Large intestine (tissue), 3 donors: ENCODE measurements around the gene PRKCD. TPM values are rescaled to one million over a fixed set of nuclear protein-coding genes. Genes with fewer than 3 reads are reported as not detected.

Source experiments
- DNase-seq, 2 donors: peaks; one replicate each; pipeline versions ENCODE4 v3.0.0 to v3.0.0-alpha.2; 2013
- H3K27ac ChIP-seq: one replicate; pipeline ENCODE4 v1.5.1; 2013; ENCODE audit warnings: low read length
- H3K27me3 ChIP-seq: 2 replicates; pipeline ENCODE4 v1.6.1; 2013; ENCODE audit warnings: low read length; ENCODE audit not compliant: control insufficient read depth, insufficient read depth
- H3K36me3 ChIP-seq: 2 replicates; pipeline ENCODE4 v1.6.1; 2013; ENCODE audit warnings: low read length; ENCODE audit not compliant: control insufficient read depth, insufficient read depth
- H3K4me1 ChIP-seq: one replicate; pipeline ENCODE4 v1.6.1; 2013; ENCODE audit warnings: low read length; ENCODE audit not compliant: control insufficient read depth, insufficient read depth
- H3K4me3 ChIP-seq: one replicate; pipeline ENCODE4 v1.5.1; 2013; ENCODE audit warnings: low read length
- H3K9me3 ChIP-seq: one replicate; pipeline ENCODE4 v1.6.1; 2013; ENCODE audit warnings: mild to moderate bottlenecking, low read depth, low read length, moderate library complexity; ENCODE audit not compliant: control insufficient read depth
- WGBS: methylation state at CpG from one replicate; pipeline ENCODE4 v1.1.5; 2013; ENCODE audit warnings: low lambda C conversion rate; ENCODE audit not compliant: insufficient coverage; 5-methylcytosine and 5-hydroxymethylcytosine counted together
- polyA plus RNA-seq: library from polyadenylated mRNA; unstranded; fragments of 120-200 nt; gene quantifications from one replicate; pipeline ENCODE4 v1.2.1, GENCODE V29; 2013

PRKCD gene
- polyA plus RNA-seq, 1 donor, result 37.0 TPM

- Histone ChIP-seq H3K27me3 (peaks cover 9% of the 10 kb centered on the region), H3K4me3 (no peak overlapping the region), H3K4me1 (peaks cover 63% of the 10 kb centered on the region), H3K9me3 (peaks cover 2% of the 10 kb centered on the region), H3K27ac (peak overlapping the region; percentile 39), H3K36me3 (no peaks in the 10 kb centered on the region)
- WGBS, result no CpG with 5 or more reads among the region's 36 CpGs
- DNase-seq, result peak; percentile 61 to 79
These were observed 4.6 kb upstream of the PRKCD start for GRCh38 chr3:53156368-53156834.

- peaks cover 66% of the 10 kb centered on the region for H3K4me1 ChIP-seq
- no peaks in the 10 kb centered on the region for H3K36me3 ChIP-seq
- peaks cover 2% of the 10 kb centered on the region for H3K9me3 ChIP-seq
- peak overlapping the region; percentile 75 for H3K27ac ChIP-seq
- no CpG with 5 or more reads among the region's 3 CpGs for WGBS
- H3K4me3 ChIP-seq, result no peak overlapping the region
- peak in 1 of 2 donors; percentile 20 for DNase-seq
- H3K27me3 ChIP-seq, result peaks cover 9% of the 10 kb centered on the region
These were observed 2.9 kb upstream of the PRKCD start for GRCh38 chr3:53157974-53158580.

GRCh38 chr3:53158765-53159155, 2.2 kb upstream of the PRKCD start:
- Histone ChIP-seq H3K4me1 (peaks cover 71% of the 10 kb centered on the region), H3K36me3 (no peaks in the 10 kb centered on the region), H3K27ac (peak overlapping the region; percentile 75), H3K9me3 (peaks cover 2% of the 10 kb centered on the region), H3K4me3 (no peak overlapping the region), H3K27me3 (peaks cover 9% of the 10 kb centered on the region)
- no CpG with 5 or more reads among the region's 2 CpGs for WGBS
- DNase-seq, result no peak

GRCh38 chr3:53159156-53160060, 1.6 kb upstream of the PRKCD start:
- H3K27me3 ChIP-seq, result peaks cover 9% of the 10 kb centered on the region
- H3K9me3 ChIP-seq, result peaks cover 2% of the 10 kb centered on the region
- DNase-seq, result peak; percentile 95 to 98
- peaks cover 73% of the 10 kb centered on the region for H3K4me1 ChIP-seq
- WGBS, result no CpG with 5 or more reads among the region's 9 CpGs
- H3K27ac ChIP-seq, result peak overlapping the region; percentile 93
- H3K4me3 ChIP-seq, result no peak overlapping the region
- no peaks in the 10 kb centered on the region for H3K36me3 ChIP-seq

GRCh38 chr3:53160061-53160659, 849 bp upstream of the PRKCD start:
- no CpG with 5 or more reads among the region's 4 CpGs for WGBS
- H3K36me3 ChIP-seq, result peaks cover 6% of the 10 kb centered on the region
- H3K9me3 ChIP-seq, result peaks cover 2% of the 10 kb centered on the region
- H3K27ac ChIP-seq, result peak overlapping the region; percentile 93
- peak overlapping the region; percentile 53 for H3K4me3 ChIP-seq
- peak; percentile 44 to 73 for DNase-seq
- H3K4me1 ChIP-seq, result peaks cover 71% of the 10 kb centered on the region
- H3K27me3 ChIP-seq, result peaks cover 9% of the 10 kb centered on the region

GRCh38 chr3:53161450-53161819, 426 bp downstream of the PRKCD start:
- DNase-seq, result no peak
- Histone ChIP-seq H3K9me3 (peaks cover 2% of the 10 kb centered on the region), H3K27ac (peak overlapping the region; percentile 90), H3K4me1 (peaks cover 60% of the 10 kb centered on the region), H3K4me3 (peak overlapping the region; percentile 99), H3K36me3 (peaks cover 19% of the 10 kb centered on the region), H3K27me3 (peaks cover 4% of the 10 kb centered on the region)
- WGBS, result no CpG with 5 or more reads among the region's 41 CpGs

- H3K27ac ChIP-seq, result peak overlapping the region; percentile 90
- peaks cover 24% of the 10 kb centered on the region for H3K36me3 ChIP-seq
- no peaks in the 10 kb centered on the region for H3K27me3 ChIP-seq
- no CpG with 5 or more reads among the region's 49 CpGs for WGBS
- H3K4me1 ChIP-seq, result peaks cover 62% of the 10 kb centered on the region
- DNase-seq, result peak; percentile 48 to 76
- H3K9me3 ChIP-seq, result peaks cover 2% of the 10 kb centered on the region
- peak overlapping the region; percentile 99 for H3K4me3 ChIP-seq
These were observed 1.0 kb downstream of the PRKCD start for GRCh38 chr3:53161820-53162671.

GRCh38 chr3:53162672-53163443, 1.8 kb downstream of the PRKCD start:
- peak overlapping the region; percentile 99 for H3K4me3 ChIP-seq
- peaks cover 24% of the 10 kb centered on the region for H3K36me3 ChIP-seq
- DNase-seq, result peak; percentile 44 to 89
- peaks cover 2% of the 10 kb centered on the region for H3K9me3 ChIP-seq
- peak overlapping the region; percentile 90 for H3K27ac ChIP-seq
- no peaks in the 10 kb centered on the region for H3K27me3 ChIP-seq
- WGBS, result no CpG with 5 or more reads among the region's 12 CpGs
- peaks cover 63% of the 10 kb centered on the region for H3K4me1 ChIP-seq
